Measurements from ENCODE around the gene ANO3. TPM values are rescaled to one million over a fixed set of nuclear protein-coding genes. Genes with fewer than 3 reads are reported as not detected.

ANO3 gene
- total RNA-seq, 1 experiment from 2014 or later: not detected

DNA sequence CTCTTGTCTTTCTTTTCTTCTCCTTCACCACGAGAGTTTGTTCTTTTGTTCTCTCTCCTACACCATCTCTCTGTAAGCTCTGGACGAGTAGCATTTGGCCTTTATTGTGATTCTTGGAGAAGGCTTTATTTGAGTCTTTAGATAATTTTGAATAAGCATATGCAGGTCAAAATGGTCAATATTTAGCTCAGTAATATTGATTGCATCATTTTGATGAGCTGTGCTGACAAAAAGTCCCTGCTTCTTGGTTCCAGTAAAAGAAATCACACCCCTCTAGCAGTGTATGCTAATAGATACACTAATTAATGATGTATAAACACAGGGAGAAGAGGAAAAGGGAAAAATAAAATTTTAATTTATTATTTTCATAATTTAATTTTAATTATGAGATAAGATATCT is 266.0 kb downstream of the ANO3 start:
- intact Hi-C loops (cut with micrococcal nuclease; ENCODE audit: unreplicated experiment): loop anchor here (2.0 kb wide), 1 partner anchor 61 kb away; no protein-coding TSS in a partner anchor
- Histone ChIP-seq H4K20me1 (ENCODE audit: insufficient read depth) (no peaks in the 10 kb centered on the region), H3K79me2 (ENCODE audit: low read depth) (no peaks in the 10 kb centered on the region), H3K27me3 (ENCODE audit: insufficient read depth, low read depth) (no peaks in the 10 kb centered on the region), H3K27ac (no peak overlapping the region), H2AFZ (no peak overlapping the region), H3F3A (ENCODE audit: insufficient read depth, low read depth) (no peaks in the 10 kb centered on the region), H3K9me3 (ENCODE audit: insufficient read depth, low read depth) (no peaks in the 10 kb centered on the region), H3K4me1 (replicated peaks; ENCODE audit: insufficient read depth) (no peaks in the 10 kb centered on the region), H3K36me3 (ENCODE audit: low read depth) (no peaks in the 10 kb centered on the region), H3K4me3 (no peak overlapping the region), H3K4me2 (no peak overlapping the region), H3K9me2 (ENCODE audit: insufficient read depth) (no peaks in the 10 kb centered on the region)
- no peak for DNase-seq
- TF ChIP-seq, protein P1, sequence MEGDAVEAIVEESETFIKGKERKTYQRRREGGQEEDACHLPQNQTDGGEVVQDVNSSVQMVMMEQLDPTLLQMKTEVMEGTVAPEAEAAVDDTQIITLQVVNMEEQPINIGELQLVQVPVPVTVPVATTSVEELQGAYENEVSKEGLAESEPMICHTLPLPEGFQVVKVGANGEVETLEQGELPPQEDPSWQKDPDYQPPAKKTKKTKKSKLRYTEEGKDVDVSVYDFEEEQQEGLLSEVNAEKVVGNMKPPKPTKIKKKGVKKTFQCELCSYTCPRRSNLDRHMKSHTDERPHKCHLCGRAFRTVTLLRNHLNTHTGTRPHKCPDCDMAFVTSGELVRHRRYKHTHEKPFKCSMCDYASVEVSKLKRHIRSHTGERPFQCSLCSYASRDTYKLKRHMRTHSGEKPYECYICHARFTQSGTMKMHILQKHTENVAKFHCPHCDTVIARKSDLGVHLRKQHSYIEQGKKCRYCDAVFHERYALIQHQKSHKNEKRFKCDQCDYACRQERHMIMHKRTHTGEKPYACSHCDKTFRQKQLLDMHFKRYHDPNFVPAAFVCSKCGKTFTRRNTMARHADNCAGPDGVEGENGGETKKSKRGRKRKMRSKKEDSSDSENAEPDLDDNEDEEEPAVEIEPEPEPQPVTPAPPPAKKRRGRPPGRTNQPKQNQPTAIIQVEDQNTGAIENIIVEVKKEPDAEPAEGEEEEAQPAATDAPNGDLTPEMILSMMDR (conservative IDR thresholded peaks at IDR 0.05): no peak
- TF ChIP-seq EZH2 (IDR thresholded peaks at IDR 0.05; ENCODE audit: low read depth): no peak
- no TSS peak for BruUV-seq (replicated peaks)
- ChIA-PET POLR2A (ENCODE audit: unreplicated experiment) (no interaction called here), CTCF (no interaction called here)

DNA sequence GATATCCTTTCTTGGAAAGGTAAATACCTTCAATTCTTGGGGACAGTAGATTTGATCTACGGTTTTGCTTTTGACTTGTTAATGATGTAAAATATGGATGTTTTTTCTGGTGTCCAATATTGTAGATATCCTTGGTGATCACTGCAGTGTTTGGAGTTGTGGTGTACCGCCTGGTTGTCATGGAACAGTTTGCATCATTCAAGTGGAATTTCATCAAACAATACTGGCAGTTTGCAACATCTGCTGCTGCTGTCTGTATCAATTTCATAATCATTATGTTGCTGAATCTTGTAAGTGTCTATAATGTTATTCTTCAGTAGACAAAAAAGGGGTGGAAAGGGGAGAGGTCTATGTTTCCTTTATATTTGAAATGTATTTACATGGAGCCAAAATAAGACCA is 267.5 kb downstream of the ANO3 start:
- Histone ChIP-seq H3K27ac (no peak overlapping the region), H3K9me2 (ENCODE audit: insufficient read depth) (no peaks in the 10 kb centered on the region), H3K9me3 (ENCODE audit: insufficient read depth, low read depth) (no peaks in the 10 kb centered on the region), H3K4me2 (no peak overlapping the region), H4K20me1 (ENCODE audit: insufficient read depth) (no peaks in the 10 kb centered on the region), H3K27me3 (ENCODE audit: insufficient read depth, low read depth) (no peaks in the 10 kb centered on the region), H3F3A (ENCODE audit: insufficient read depth, low read depth) (no peaks in the 10 kb centered on the region), H3K4me1 (replicated peaks; ENCODE audit: insufficient read depth) (no peaks in the 10 kb centered on the region), H3K4me3 (no peak overlapping the region), H3K79me2 (ENCODE audit: low read depth) (no peaks in the 10 kb centered on the region), H3K36me3 (ENCODE audit: low read depth) (no peaks in the 10 kb centered on the region), H2AFZ (no peak overlapping the region)
- no TSS peak for BruUV-seq (replicated peaks)
- DNase-seq: peak in 1 of 2 experiments; percentile 55
- TF ChIP-seq, protein P1 (conservative IDR thresholded peaks at IDR 0.05): no peak
- no peak for TF ChIP-seq EZH2 (IDR thresholded peaks at IDR 0.05; ENCODE audit: low read depth)
- ChIA-PET CTCF (no interaction called here), POLR2A (ENCODE audit: unreplicated experiment) (no interaction called here)
- intact Hi-C loops (cut with micrococcal nuclease; ENCODE audit: unreplicated experiment): no loop called here

DNA sequence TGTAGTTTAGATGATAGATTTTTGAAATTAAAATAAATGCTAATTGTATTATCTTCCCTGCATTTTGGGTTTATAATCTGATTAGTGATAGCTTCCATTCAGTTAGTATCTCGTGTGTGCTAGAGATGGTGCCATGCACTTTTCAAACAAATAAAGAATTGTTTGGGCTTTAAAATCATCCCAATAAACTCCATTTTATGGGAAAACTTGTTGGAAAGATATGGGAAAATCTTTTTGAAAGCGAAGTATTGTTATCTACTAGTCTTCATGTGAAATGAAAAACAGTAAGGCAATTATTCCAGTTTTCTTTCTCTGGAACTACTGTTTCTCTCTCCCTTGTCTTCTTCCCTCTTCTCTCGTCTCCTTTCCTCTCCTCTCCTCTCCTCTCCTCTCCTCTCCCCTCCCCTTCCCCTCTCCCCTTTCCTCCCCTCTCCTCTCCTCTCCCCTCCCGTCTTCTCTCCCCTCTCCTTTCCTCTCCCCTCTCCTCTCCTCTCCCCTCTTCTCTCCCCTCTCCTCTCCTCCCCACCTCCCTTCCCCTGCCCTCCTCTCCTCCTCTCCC is 268.0 kb downstream of the ANO3 start:
- intact Hi-C loops (cut with micrococcal nuclease; ENCODE audit: unreplicated experiment): no loop called here
- ChIA-PET POLR2A (ENCODE audit: unreplicated experiment) (no interaction called here), CTCF (no interaction called here)
- H3K4me3 ChIP-seq: no peak overlapping the region
- no peaks in the 10 kb centered on the region for H3K79me2 ChIP-seq (ENCODE audit: low read depth)
- H3K27me3 ChIP-seq (ENCODE audit: insufficient read depth, low read depth): no peaks in the 10 kb centered on the region
- BruUV-seq (replicated peaks): no TSS peak
- TF ChIP-seq, protein P1 (conservative IDR thresholded peaks at IDR 0.05): no peak
- no peak for TF ChIP-seq EZH2 (IDR thresholded peaks at IDR 0.05; ENCODE audit: low read depth)
- no peaks in the 10 kb centered on the region for H3K9me3 ChIP-seq (ENCODE audit: insufficient read depth, low read depth)
- no peak for DNase-seq
- H3K4me1 ChIP-seq (replicated peaks; ENCODE audit: insufficient read depth): no peaks in the 10 kb centered on the region
- H4K20me1 ChIP-seq (ENCODE audit: insufficient read depth): no peaks in the 10 kb centered on the region
- H3K36me3 ChIP-seq (ENCODE audit: low read depth): no peaks in the 10 kb centered on the region
- no peak overlapping the region for H3K27ac ChIP-seq
- H3K4me2 ChIP-seq: no peak overlapping the region
- H2AFZ ChIP-seq: no peak overlapping the region
- H3K9me2 ChIP-seq (ENCODE audit: insufficient read depth): no peaks in the 10 kb centered on the region
- no peaks in the 10 kb centered on the region for H3F3A ChIP-seq (ENCODE audit: insufficient read depth, low read depth)

All from PC-9 (cell line).